ENCODE data around the gene ANKRD11. TPM values are rescaled to one million over a fixed set of nuclear protein-coding genes. Genes with fewer than 3 reads are reported as not detected.

The ANKRD11 gene
- total RNA-seq, 1 experiment from 2014 or later: 266 TPM

DNA sequence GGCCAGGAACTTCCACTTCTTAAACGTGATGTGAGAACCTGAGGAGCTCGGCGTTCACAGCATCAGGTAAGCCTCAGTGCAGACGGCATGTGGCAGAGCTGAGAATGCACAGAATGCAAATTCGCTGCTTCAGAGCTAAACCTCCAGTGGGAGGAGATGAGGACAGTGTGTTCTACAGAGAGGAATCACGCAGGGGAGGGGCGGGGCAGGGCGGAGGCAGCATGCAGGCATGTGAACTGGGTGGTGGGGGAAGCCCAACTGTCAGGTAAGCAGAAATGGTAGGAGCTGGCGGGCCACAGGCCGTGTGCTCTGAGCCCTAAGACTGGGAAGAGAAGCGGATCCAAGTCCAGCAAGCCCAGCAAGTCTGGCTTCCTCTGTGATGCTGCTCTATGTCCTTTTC lies 178.2 kb downstream of the ANKRD11 start:
- Histone ChIP-seq H3K27me3 (ENCODE audit: insufficient read depth, low read length) (no peaks in the 10 kb centered on the region), H3K4me1 (ENCODE audit: control insufficient read depth in 1 of 2, insufficient read depth in 2 of 2, low read length in 2 of 2) (peaks cover 19 to 32% of the 10 kb centered on the region in 2 experiments), H3K36me3 (ENCODE audit: control insufficient read depth in 1 of 2, insufficient read depth in 2 of 2, low read length in 2 of 2) (peaks cover 19 to 43% of the 10 kb centered on the region in 2 experiments; a peak in 3 of 4 replicates), H3K9me3 (ENCODE audit: control insufficient read depth in 1 of 2, insufficient read depth in 1 of 2, low read depth in 1 of 2, low read length in 2 of 2) (no peaks in the 10 kb centered on the region), H3K4me2 (ENCODE audit: low read length) (no peak overlapping the region), H3K9me2 (ENCODE audit: insufficient read depth) (no peaks in the 10 kb centered on the region), H3K9ac (ENCODE audit: low read length) (no peak overlapping the region), H4K20me1 (ENCODE audit: insufficient read depth) (peaks cover 31% of the 10 kb centered on the region), H2AFZ (ENCODE audit: low read depth, low read length, poor library complexity, severe bottlenecking) (no peak overlapping the region), H3K27ac (ENCODE audit: low read depth, low read length) (no peak overlapping the region), H3K79me2 (ENCODE audit: insufficient read depth, low read length) (peaks cover 100% of the 10 kb centered on the region), H3K4me3 (replicated peaks in 1 of 2; ENCODE audit: low read depth in 1 of 2, low read length in 2 of 2) (no peak overlapping the region)
- intact Hi-C loops (cut with micrococcal nuclease): no loop called here
- DNase-seq (ENCODE audit: low read depth, low spot score) (no peak), ATAC-seq (no peak)
- CTCF ChIA-PET: no interaction called here
- POLR2A ChIA-PET: no interaction called here
- no TSS peak for BruUV-seq (replicated peaks)
- RAD21 ChIA-PET (ENCODE audit: low non-redundant PET in 1 of 2, low total read pairs in 2 of 2, uncharacterized antibody in 2 of 2, unreplicated experiment in 2 of 2): no interaction called here
- TF ChIP-seq CEBPB (IDR thresholded peaks at IDR 0.05; ENCODE audit: low read depth) (no peak), EZH2 (IDR thresholded peaks at IDR 0.05) (no peak), ZFX (IDR thresholded peaks at IDR 0.05) (no peak)

DNA sequence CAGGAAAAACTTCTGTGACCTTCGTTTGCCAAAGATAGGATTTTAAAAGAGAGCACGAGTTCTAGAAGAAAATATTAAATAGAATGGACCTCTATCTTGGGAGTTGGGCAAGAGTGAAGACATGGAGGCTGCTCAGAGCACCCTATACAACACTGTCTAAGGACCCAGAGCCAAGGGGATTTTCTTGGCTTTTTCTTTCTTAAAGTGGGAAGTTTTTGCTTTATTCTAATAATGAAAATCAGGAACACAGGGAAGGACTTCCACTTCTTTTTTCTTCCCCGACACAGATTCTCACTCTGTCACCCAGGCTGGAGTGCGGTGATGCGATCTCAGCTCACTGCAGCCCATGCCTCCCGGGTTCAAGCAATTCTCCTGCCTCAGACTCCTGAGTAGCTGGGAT lies 178.7 kb downstream of the ANKRD11 start:
- no peak overlapping the region for H3K27ac ChIP-seq (ENCODE audit: low read depth, low read length)
- ChIA-PET POLR2A (no interaction called here), CTCF (no interaction called here), RAD21 (ENCODE audit: low non-redundant PET in 1 of 2, low total read pairs in 2 of 2, uncharacterized antibody in 2 of 2, unreplicated experiment in 2 of 2) (no interaction called here)
- no peak overlapping the region for H3K4me3 ChIP-seq (replicated peaks in 1 of 2; ENCODE audit: low read depth in 1 of 2, low read length in 2 of 2)
- intact Hi-C loops (cut with micrococcal nuclease): no loop called here
- no peaks in the 10 kb centered on the region for H3K9me3 ChIP-seq (ENCODE audit: control insufficient read depth in 1 of 2, insufficient read depth in 1 of 2, low read depth in 1 of 2, low read length in 2 of 2)
- ATAC-seq (no peak), DNase-seq (ENCODE audit: low read depth, low spot score) (no peak)
- no peaks in the 10 kb centered on the region for H3K27me3 ChIP-seq (ENCODE audit: insufficient read depth, low read length)
- H3K9me2 ChIP-seq (ENCODE audit: insufficient read depth): no peaks in the 10 kb centered on the region
- H4K20me1 ChIP-seq (ENCODE audit: insufficient read depth): peaks cover 31% of the 10 kb centered on the region
- BruUV-seq (replicated peaks): no TSS peak
- peaks cover 19 to 43% of the 10 kb centered on the region in 2 experiments; a peak in 3 of 4 replicates for H3K36me3 ChIP-seq (ENCODE audit: control insufficient read depth in 1 of 2, insufficient read depth in 2 of 2, low read length in 2 of 2)
- no peak for TF ChIP-seq FOSL1 (IDR thresholded peaks at IDR 0.05; ENCODE audit: low read depth)
- no peak for TF ChIP-seq EZH2 (IDR thresholded peaks at IDR 0.05)
- no peak for TF ChIP-seq MAX (IDR thresholded peaks at IDR 0.05)
- TF ChIP-seq SP1 (IDR thresholded peaks at IDR 0.05; ENCODE audit: low read depth): no peak
- TF ChIP-seq YY1 (IDR thresholded peaks at IDR 0.05; ENCODE audit: extremely low read depth, insufficient replicate concordance, low read depth, low read length): no peak
- H3K4me1 ChIP-seq (ENCODE audit: control insufficient read depth in 1 of 2, insufficient read depth in 2 of 2, low read length in 2 of 2): peaks cover 13 to 26% of the 10 kb centered on the region in 2 experiments
- H2AFZ ChIP-seq (ENCODE audit: low read depth, low read length, poor library complexity, severe bottlenecking): no peak overlapping the region
- no peak overlapping the region for H3K9ac ChIP-seq (ENCODE audit: low read length)
- no peak overlapping the region for H3K4me2 ChIP-seq (ENCODE audit: low read length)
- peaks cover 100% of the 10 kb centered on the region for H3K79me2 ChIP-seq (ENCODE audit: insufficient read depth, low read length)

Data from HCT116 (cell line).